WI38 (cell line): ENCODE results near the gene AVPR1A.

Experiments used
- H3K4me3 ChIP-seq: 2 replicates; pipeline ENCODE4 v1.5.1; 2011; ENCODE audit warnings: low read depth, mild to moderate bottlenecking, control low read depth, low read length
- CTCF ChIP-seq: IDR thresholded peaks from 2 replicates; pipeline ENCODE4 v1.5.1; 2012; ENCODE audit warnings: low read depth, mild to moderate bottlenecking, control low read depth, low read length

AVPR1A gene

DNA sequence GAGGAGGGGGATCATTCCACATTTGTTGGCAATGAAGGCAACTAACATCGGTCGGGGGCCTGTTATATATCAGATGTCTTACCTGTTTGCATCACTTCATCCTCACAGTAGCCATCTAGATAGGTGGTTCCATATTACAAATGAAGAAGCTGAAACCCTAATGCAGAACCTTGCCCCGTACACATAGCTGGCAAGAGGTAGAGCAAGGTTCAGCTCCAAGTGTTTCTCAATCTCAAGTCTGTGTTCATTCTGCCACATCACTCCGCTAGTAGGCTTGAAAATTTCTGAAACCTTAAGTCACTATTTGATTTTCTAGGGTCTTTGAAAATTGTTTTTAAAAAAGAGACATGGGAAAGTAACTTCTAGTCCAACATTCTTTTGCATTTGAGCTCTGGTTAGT is 17.0 kb downstream of the AVPR1A start:
- no peak overlapping the region for H3K4me3 ChIP-seq
- TF ChIP-seq CTCF = no peak

DNA sequence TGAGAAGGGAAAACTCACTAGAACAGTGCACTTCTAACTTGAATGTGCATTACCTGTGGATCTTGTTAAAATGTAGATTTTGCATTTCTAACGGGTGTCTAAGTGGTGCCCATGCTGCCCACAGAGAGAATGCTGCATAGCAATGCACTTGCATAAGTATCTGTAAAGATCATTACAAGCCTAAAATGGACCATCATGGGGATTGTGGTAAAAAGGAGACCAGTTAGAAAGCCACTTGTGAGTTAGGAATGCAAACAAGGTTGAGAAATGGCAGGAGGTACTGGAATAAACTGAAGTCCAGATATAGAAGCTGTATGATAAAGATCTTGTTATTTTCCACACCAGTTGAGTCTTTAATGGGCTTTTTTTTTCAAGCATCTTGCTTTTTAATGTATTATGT is 18.8 kb downstream of the AVPR1A start:
- no peak overlapping the region for H3K4me3 ChIP-seq
- no peak for TF ChIP-seq CTCF

DNA sequence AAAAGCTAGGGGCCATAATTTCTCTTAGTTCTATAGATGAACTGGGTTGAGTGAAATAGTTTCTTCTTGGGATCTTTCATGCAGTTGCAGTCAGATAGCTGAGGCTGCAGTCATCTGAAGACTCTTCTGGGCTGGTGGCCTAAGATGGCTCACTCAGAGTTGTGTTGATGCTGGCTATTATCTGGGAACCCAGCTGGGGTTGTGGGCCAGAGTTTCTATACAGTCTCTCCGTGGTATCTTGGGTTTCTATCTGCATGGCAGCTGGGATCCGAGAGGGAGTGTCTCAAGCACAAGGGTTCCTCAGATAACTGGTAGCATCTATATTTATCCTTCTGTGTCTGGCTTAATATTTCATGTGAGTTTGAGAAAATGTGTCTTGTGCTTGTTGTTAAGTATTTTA is 21.1 kb downstream of the AVPR1A start:
- TF ChIP-seq CTCF = no peak
- no peak overlapping the region for H3K4me3 ChIP-seq

GRCh38 chr12:63124778-63125177 is 26.2 kb downstream of the AVPR1A start:
- H3K4me3 ChIP-seq = no peak overlapping the region

GRCh38 chr12:63103494-63104131 is 47.4 kb downstream of the AVPR1A start:
- TF ChIP-seq CTCF = peak; percentile 56; the same call in 1 of the 2 replicates
- H3K4me3 ChIP-seq = no peak overlapping the region

More at GRCh38 chr12:63124778-63125177, 26.2 kb downstream of the AVPR1A start:
- TF ChIP-seq CTCF = no peak

DNA sequence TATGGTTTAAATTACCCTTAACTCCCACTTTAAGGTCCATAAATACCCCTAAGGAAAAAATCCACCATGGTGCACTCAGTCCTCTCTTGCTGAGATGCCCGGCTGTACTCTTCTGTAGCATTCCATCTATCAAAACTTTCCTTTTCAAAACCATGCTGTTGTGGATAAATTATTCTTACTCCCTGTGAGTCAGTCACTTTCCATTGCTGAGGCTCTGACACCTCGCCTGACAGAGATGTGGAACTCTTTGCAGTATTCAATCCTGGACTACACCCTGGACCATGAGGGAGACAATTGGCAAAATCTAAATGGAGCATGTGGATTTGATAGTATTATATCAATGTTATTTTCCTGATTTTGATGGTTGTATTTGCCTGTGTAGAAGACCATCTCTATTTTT is 49.1 kb downstream of the AVPR1A start:
- TF ChIP-seq CTCF = no peak
- no peak overlapping the region for H3K4me3 ChIP-seq

DNA sequence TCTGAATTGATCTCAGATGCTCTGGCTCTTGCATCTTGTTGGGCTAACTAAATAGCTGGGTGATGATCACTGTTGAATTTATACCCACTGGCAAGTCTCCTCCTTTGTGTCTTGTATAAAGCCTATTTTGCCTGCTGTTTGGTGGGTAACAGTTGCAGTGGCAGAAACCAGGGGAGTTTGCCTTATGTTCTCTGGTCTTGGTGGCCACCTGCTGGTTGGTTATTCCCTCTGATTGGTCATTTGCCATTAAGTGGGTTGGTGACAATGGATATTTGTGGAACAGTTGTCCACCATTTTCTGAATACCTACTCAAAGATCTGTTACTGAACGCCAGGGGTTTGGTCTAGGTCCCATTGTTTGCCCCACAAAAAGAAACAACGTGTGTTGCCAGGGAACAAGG is 52.1 kb downstream of the AVPR1A start:
- TF ChIP-seq CTCF = no peak
- H3K4me3 ChIP-seq = no peak overlapping the region
